ENCODE results near the gene TNIK.
A peak's percentile ranks its signal among the peaks of the same experiment; 100 is the strongest.

Gene TNIK

DNA sequence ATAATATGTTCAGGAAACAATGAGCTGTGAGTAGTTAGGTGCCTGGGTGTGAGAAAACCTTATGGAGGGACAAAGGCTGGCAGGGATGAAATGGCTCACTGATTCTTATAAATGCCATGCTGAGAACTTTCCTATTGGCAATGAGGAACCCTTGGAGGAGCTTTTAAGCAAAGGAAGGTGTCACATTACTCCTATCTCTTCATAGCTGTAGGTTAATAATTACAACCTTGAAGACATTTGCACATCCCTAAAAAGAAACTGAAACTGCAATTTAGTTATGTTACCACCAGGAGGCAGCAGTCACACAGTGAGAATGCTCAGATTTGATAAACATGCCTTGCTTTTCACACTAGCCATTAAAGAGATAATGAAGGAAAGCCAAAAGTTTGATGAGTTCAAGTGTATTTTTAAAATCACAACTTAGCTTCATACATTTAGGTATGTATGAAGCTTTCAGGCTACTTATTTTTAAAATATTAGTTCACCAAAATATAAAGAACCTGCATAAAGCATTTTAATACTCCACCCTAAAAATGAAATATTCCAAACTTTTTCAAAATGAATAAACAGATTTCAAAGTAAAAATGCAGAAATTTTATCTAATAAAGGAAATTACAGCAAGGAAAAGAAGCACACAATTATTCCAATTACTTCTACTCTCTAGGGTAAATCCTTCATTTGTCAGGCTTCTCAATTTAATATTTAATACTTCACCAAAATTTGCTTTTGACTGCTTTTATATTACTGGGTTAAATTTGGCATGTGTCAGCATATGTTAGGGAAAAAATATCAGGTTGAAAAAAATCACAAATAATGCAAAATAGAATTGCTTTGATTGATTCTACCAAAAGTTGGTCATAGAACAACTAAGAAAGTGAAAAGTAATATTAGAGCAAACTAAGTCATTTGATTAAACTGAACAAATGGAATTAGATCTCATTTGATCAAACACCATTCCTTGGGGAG lies 296.8 kb downstream of the TNIK start:
- DNase-seq (ENCODE audit: low spot score): no peak

GRCh38 chr3:171160325-171160724 lies 299.9 kb downstream of the TNIK start:
- no peak for DNase-seq (ENCODE audit: low spot score)

DNA sequence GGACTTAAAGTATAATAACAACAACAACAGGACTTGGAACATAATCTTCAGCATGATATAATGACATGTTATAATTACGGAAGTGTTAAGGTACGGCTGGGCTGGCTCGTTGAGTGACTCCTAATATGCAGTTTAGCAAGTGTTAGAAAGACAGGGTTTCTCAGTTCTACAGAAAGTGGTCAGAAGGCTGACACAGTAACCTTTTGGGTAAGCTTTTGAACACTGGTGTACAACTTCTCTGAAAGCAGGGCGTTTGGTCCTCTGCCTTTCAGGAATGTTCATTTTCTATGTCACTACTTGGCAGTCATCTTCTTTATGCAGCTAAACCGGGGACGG lies 300.4 kb downstream of the TNIK start:
- DNase-seq (ENCODE audit: low spot score): no peak

DNA sequence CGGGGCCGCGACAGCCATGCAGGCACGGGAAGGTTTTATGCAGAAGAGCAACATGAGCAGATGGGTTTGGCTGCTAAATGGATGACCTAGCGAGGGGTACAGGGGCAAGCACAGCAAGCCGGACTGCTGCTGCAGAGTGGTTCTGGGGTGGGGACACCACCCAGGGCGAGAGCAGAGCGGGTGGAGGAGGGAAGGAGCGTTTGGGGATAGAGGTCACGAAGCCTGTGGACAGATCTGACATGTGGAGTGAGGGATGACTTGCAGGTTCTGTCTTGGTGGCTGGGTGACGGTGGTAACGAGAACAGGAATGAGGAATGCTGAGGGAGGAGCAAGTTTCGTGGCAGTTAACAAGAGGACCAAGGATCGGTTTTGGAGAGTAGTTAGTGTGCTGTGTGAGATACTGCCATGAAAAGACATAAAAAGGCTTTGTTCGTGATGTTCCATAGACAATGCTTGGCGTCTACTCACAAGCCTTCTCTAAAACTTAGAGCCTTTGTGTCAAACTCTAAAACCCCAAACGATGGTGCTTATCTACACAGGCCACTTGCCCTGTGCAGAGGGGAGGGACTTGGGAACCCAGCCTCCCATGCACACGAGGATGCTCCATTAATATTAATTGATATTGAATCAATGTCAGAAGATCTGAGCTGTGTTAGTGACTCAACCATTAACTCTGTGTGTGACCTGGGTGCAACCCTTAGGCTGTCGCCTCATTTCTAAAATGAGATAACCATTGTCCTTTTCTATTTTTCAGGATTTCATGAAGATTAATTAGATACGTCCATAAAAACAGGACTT lies 301.0 kb downstream of the TNIK start:
- DNase-seq (ENCODE audit: low spot score): peak; percentile 93

GRCh38 chr3:171157980-171158379 lies 302.2 kb downstream of the TNIK start:
- no peak for DNase-seq (ENCODE audit: low spot score)

- DNase-seq (ENCODE audit: low spot score): peak; percentile 76
Observed at GRCh38 chr3:171157286-171157685, 302.9 kb downstream of the TNIK start.

GRCh38 chr3:171156401-171157010 lies 303.7 kb downstream of the TNIK start:
- DNase-seq (ENCODE audit: low spot score): no peak

GRCh38 chr3:171155122-171155700 lies 305.0 kb downstream of the TNIK start:
- DNase-seq (ENCODE audit: low spot score): no peak

DNA sequence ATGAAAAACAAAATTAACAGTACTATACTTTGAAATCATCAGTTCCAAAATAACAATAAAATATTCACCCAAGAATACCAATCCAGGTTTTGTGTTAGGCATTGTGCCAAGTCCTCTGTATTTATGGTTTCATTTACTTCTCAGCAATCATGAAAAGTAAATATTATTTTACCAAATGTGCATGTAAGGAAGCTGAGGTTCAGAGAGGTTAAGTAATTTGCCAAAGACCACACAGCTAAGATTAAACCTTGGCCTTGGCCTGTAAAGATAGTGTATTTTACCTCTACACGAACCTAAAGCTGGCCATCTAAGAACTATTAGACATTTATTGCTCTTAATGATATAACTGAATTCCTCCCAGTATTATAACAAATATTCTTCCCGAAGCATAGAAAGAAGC lies 309.3 kb downstream of the TNIK start:
- DNase-seq (ENCODE audit: low spot score): no peak

GRCh38 chr3:171149526-171150116 lies 310.6 kb downstream of the TNIK start:
- DNase-seq (ENCODE audit: low spot score): no peak

DNA sequence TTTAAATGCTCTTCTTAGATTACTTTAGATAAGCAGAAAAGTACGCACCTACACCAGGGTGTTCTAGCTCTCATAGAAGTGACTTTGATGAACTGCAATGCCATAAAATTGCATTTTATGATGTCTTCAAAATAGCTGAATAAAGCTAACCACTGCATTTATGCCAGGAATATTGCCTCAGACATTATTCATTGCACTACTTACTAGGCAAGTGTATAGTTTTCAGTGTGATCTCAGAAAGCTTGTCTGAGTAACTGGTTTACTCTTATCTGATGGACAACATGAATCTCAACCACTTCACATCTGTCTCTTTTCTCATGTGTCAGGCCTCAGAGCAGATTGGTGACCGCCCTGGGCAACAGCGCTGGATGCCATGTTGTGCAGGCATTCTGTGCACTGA lies 314.4 kb downstream of the TNIK start:
- DNase-seq (ENCODE audit: low spot score): no peak

- DNase-seq (ENCODE audit: low spot score): no peak
Observed at GRCh38 chr3:171142985-171143384, 317.2 kb downstream of the TNIK start.

- DNase-seq (ENCODE audit: low spot score): no peak
Observed at GRCh38 chr3:171140246-171140645, 320.0 kb downstream of the TNIK start.

GRCh38 chr3:171138027-171138426 lies 322.2 kb downstream of the TNIK start:
- DNase-seq (ENCODE audit: low spot score): no peak

GRCh38 chr3:171135549-171135948 lies 324.7 kb downstream of the TNIK start:
- DNase-seq (ENCODE audit: low spot score): no peak

DNA sequence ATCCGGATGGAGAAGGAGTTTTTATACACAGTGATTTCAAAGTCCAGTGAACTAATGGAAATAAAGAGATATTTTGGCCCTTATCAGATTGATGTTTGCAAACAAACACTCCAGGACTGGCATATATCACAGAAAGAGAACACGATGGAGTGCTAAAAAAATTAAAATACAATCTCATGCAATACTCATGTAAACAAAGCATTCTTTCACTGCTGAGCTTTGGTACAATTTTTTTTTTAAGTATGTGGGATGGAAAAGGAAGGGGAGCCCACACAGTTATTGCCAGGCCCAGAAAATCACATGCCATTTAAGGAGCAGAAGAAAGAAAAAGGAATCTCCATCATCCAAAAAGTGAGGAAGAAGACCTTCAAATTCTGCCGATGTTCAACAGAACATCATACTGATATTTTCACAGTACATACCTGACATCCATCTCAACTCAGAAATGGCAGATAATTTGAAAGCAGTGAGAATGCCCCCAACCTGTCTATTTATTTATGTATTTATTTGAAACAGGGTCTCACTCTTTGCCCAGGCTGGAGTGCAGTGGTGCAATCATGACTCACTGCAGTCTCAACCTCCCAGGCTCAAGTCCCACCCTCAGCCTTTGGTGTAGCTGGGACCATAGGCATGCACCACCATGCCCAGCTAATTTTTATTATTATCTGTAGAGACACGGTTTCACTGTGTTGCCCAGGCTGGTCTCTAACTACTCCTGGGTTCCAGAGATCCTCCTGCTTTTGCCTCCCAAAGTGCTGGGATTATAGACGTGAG lies 326.2 kb downstream of the TNIK start:
- no peak for DNase-seq (ENCODE audit: low spot score)

GRCh38 chr3:171133337-171133736 lies 326.9 kb downstream of the TNIK start:
- DNase-seq (ENCODE audit: low spot score): no peak

DNA sequence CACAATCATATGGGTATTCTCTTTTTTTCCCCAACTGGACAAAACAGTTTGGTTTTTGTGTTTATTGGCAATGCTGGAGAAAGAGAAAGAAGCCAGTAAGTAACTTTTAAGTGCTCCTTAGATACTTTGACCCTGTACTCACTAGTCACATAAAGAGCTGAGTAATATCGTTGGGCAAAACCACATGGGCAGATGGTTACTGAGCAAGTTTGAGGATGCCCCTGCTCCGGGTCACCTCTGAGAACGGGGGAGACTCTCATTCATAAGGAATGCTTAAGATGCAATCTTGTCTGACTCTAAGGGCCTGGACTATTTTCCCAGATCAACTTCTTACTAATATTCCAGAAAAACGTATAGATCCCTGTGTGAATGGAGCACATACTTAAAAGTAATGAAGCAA lies 327.3 kb downstream of the TNIK start:
- DNase-seq (ENCODE audit: low spot score): no peak

GRCh38 chr3:171129827-171130226 lies 330.4 kb downstream of the TNIK start:
- no peak for DNase-seq (ENCODE audit: low spot score)

DNA sequence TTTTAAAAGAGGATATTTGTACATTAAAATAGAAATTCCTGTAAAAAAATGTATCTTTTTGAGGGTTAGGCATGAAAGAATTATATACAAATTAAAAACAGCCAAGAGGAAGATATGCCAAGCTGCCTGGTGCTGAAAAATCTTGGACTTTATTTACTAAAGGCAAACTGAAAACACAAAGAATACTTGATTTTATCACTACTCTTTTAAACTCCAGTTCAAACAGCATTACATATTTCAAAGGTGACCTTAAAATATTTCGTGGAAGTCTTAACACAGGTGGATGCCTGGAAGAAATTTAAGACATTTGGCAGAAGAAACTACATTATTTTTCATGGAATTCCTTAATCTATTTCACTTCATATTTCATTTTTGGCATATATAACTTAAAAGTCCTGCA lies 332.6 kb downstream of the TNIK start:
- DNase-seq (ENCODE audit: low spot score): no peak

Measured in putamen (tissue), 1 donor.